Gastroesophageal sphincter (tissue), 4 donors: ENCODE data around the gene PPP3R2. TPM values are rescaled to one million over a fixed set of nuclear protein-coding genes. Genes with fewer than 3 reads are reported as not detected.

Experiments used
- ATAC-seq: fragments of 150-250 bp; one replicate; pipeline ENCODE4 v1.9.1; 2016; ENCODE audit warnings: mild to moderate bottlenecking, moderate library complexity
- H3K27ac ChIP-seq, 4 donors: fragments of 200-600 bp; sonication (generic) in 3 of 4; 1 replicate in 3 of 4; 2 replicates in 1 of 4; pipeline ENCODE4 v1.5.1; 2016 to 2019
- H3K27me3 ChIP-seq: fragments of 200-600 bp; sonication (generic); one replicate; pipeline ENCODE4 v1.5.1; 2019
- H3K36me3 ChIP-seq, 2 donors: fragments of 200-600 bp; sonication (generic); one replicate each; pipeline ENCODE4 v1.5.1; 2019; ENCODE audit warnings: control low read depth in 1 of 2
- H3K4me1 ChIP-seq, 3 donors: fragments of 200-600 bp; sonication (generic); 1 replicate in 2 of 3; 2 replicates in 1 of 3; pipeline ENCODE4 v1.5.1; 2016 to 2019; ENCODE audit warnings: control low read depth in 2 of 3
- H3K4me3 ChIP-seq, 2 donors: fragments of 200-600 bp; sonication (generic); one replicate each; pipeline ENCODE4 v1.5.1; 2019; ENCODE audit warnings: mild to moderate bottlenecking in 1 of 2, moderate library complexity in 1 of 2
- H3K9me3 ChIP-seq, 3 donors: fragments of 200-600 bp; sonication (generic); one replicate each; pipeline ENCODE4 v1.5.1; 2017 to 2019; ENCODE audit warnings: control low read depth in 2 of 3
- CTCF ChIP-seq, 4 experiments: fragments of 200-600 bp in 2 of 4; fragments of 450-650 bp in 2 of 4; sonication (generic) in 1 of 4; IDR thresholded peaks; one replicate each; pipeline ENCODE4 v1.5.1; 2017 to 2019; ENCODE audit warnings: antibody characterized with exemption in 4 of 4, mild to moderate bottlenecking in 2 of 4, moderate library complexity in 2 of 4
- EP300 ChIP-seq: sonication (generic); formaldehyde crosslinking; IDR thresholded peaks from one replicate; pipeline ENCODE4 v1.6.1; 2017; ENCODE audit warnings: antibody characterized with exemption, mild to moderate bottlenecking
- POLR2A ChIP-seq, 2 donors: fragments of 450-650 bp; IDR thresholded peaks; one replicate each; pipeline ENCODE4 v1.6.1; 2017; ENCODE audit warnings: antibody characterized with exemption in 2 of 2, mild to moderate bottlenecking in 2 of 2, moderate library complexity in 1 of 2
- POLR2AphosphoS5 ChIP-seq: sonication (generic); formaldehyde crosslinking; IDR thresholded peaks from one replicate; pipeline ENCODE4 v1.6.1; 2017; ENCODE audit warnings: antibody characterized with exemption
- WGBS, 2 donors: methylation state at CpG; one replicate each; pipeline ENCODE4 v1.1.5; 2018; ENCODE audit warnings: low coverage in 1 of 2; 5-methylcytosine and 5-hydroxymethylcytosine counted together
- total RNA-seq, 4 donors: library from RNA; depleted of rRNA; stranded (reverse); fragments of >200 nt; gene quantifications; one replicate each; pipeline ENCODE4 v1.1.0, GENCODE V29; 2016

PPP3R2 gene
- total RNA-seq, 4 donors from 2014 or later, result not detected

- no peak overlapping the region for H3K27ac ChIP-seq
- 39 to 71% methylated on average over 4 of the region's 4 CpGs for WGBS, 2 donors
- H3K4me1 ChIP-seq, result no peaks in the 10 kb centered on the region
- TF ChIP-seq POLR2A (IDR thresholded peaks at IDR 0.05), result no peak
- TF ChIP-seq CTCF (IDR thresholded peaks at IDR 0.05), result no peak
- H3K4me3 ChIP-seq, result no peak overlapping the region
- H3K9me3 ChIP-seq, result no peaks in the 10 kb centered on the region
- no peaks in the 10 kb centered on the region for H3K36me3 ChIP-seq
- no peak for ATAC-seq
- no peaks in the 10 kb centered on the region for H3K27me3 ChIP-seq
Measured at GRCh38 chr9:101634741-101635409, 40.1 kb upstream of the PPP3R2 start.

GRCh38 chr9:101632611-101633010 lies 37.8 kb upstream of the PPP3R2 start:
- no peaks in the 10 kb centered on the region for H3K4me1 ChIP-seq
- no peaks in the 10 kb centered on the region for H3K27me3 ChIP-seq
- no peaks in the 10 kb centered on the region for H3K36me3 ChIP-seq
- 55 to 75% methylated on average over 1 of the region's 1 CpG for WGBS, 2 donors
- H3K9me3 ChIP-seq, result no peaks in the 10 kb centered on the region
- ATAC-seq, result no peak
- TF ChIP-seq POLR2AphosphoS5 (no peak), CTCF (IDR thresholded peaks at IDR 0.05) (no peak), POLR2A (IDR thresholded peaks at IDR 0.05) (no peak), EP300 (no peak)
- H3K4me3 ChIP-seq, result no peak overlapping the region
- no peak overlapping the region for H3K27ac ChIP-seq

- H3K36me3 ChIP-seq, result no peaks in the 10 kb centered on the region
- H3K27me3 ChIP-seq, result no peaks in the 10 kb centered on the region
- no peaks in the 10 kb centered on the region for H3K9me3 ChIP-seq
- TF ChIP-seq CTCF (IDR thresholded peaks at IDR 0.05) (no peak), POLR2A (IDR thresholded peaks at IDR 0.05) (no peak), EP300 (no peak), POLR2AphosphoS5 (no peak)
- no peak for ATAC-seq
- WGBS, 2 donors, result 40 to 51% methylated on average over 2 of the region's 2 CpGs
- H3K27ac ChIP-seq, result no peak overlapping the region
- H3K4me1 ChIP-seq, result no peaks in the 10 kb centered on the region
- no peak overlapping the region for H3K4me3 ChIP-seq
Measured at GRCh38 chr9:101631892-101632291, 37.1 kb upstream of the PPP3R2 start.

- ATAC-seq, result no peak
- Histone ChIP-seq H3K9me3 (no peaks in the 10 kb centered on the region), H3K4me3 (no peak overlapping the region), H3K27me3 (no peaks in the 10 kb centered on the region), H3K4me1 (no peaks in the 10 kb centered on the region), H3K36me3 (no peaks in the 10 kb centered on the region), H3K27ac (no peak overlapping the region)
- TF ChIP-seq CTCF (IDR thresholded peaks at IDR 0.05) (no peak), POLR2AphosphoS5 (no peak), POLR2A (IDR thresholded peaks at IDR 0.05) (no peak), EP300 (no peak)
- WGBS, 2 donors, result 64 to 69% methylated on average over 5 of the region's 5 CpGs
Measured at GRCh38 chr9:101629636-101630035, 34.9 kb upstream of the PPP3R2 start.

GRCh38 chr9:101628173-101628572 lies 33.4 kb upstream of the PPP3R2 start:
- no peaks in the 10 kb centered on the region for H3K9me3 ChIP-seq
- 55 to 67% methylated on average over 3 to 4 of the region's 4 CpGs for WGBS, 2 donors

More at GRCh38 chr9:101628173-101628572, 33.4 kb upstream of the PPP3R2 start:
- ATAC-seq, result no peak
- Histone ChIP-seq H3K4me1 (no peaks in the 10 kb centered on the region), H3K4me3 (no peak overlapping the region), H3K27me3 (no peaks in the 10 kb centered on the region), H3K27ac (no peak overlapping the region), H3K36me3 (no peaks in the 10 kb centered on the region)
- TF ChIP-seq POLR2AphosphoS5, result no peak
- TF ChIP-seq EP300, result no peak
- no peak for TF ChIP-seq CTCF (IDR thresholded peaks at IDR 0.05)
- TF ChIP-seq POLR2A (IDR thresholded peaks at IDR 0.05), result no peak
